Endothelial cell of umbilical vein (primary cell): Measurements from ENCODE around the gene HNRNPLL.
"Not testable (repeated sequence)": the region's sequence is repeated elsewhere in the genome, so short reads cannot be mapped to it uniquely, and the experiment has no call there.

Source experiments
- EZH2 ChIP-seq: IDR thresholded peaks from 2 replicates; pipeline ENCODE4 v1.6.1; 2012; ENCODE audit warnings: borderline replicate concordance, low read depth, mild to moderate bottlenecking, moderate library complexity, low read length, inconsistent platforms; ENCODE audit not compliant: severe bottlenecking
- POLR2A ChIP-seq: IDR thresholded peaks from 2 replicates; pipeline ENCODE4 v1.6.1; 2012; ENCODE audit warnings: low read depth, mild to moderate bottlenecking, control low read depth, low read length
- POLR2AphosphoS5 ChIP-seq: IDR thresholded peaks from 2 replicates; pipeline ENCODE4 v1.6.1; 2012; ENCODE audit warnings: low read depth, mild to moderate bottlenecking, control low read depth, low read length, moderate library complexity; ENCODE audit not compliant: insufficient read depth
- TF ChIP-seq, protein P1 (sequence below), 2 donors: IDR thresholded peaks; 1 replicate in 1 of 2; 2 replicates in 1 of 2; pipeline ENCODE4 v1.5.1; 2011; ENCODE audit warnings: low read length in 2 of 2, mild to moderate bottlenecking in 2 of 2, moderate library complexity in 2 of 2, control low read depth in 1 of 2, inconsistent platforms in 1 of 2, low read depth in 1 of 2; ENCODE audit not compliant: insufficient read depth in 1 of 2; ENCODE audit errors: extremely low read depth in 1 of 2

DNA sequence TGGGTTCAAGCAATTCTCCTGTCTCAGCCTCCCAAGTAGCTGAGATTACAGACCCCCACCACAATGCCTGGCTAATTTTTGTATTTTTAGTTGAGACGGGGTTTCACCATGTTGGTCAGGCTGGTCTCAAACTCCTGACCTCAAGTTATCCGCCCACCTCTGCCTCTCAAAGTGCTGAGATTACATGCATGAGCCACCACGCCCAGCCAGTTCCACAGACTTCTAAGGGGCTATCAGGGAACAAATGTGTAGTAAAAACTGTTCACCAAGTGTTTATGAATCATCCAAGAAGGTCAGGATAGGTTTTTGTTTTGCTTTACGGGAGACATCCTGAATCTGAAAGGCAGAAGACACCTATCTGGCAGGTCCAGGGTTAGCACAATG lies 60.5 kb downstream of the HNRNPLL start:
- TF ChIP-seq, protein P1, sequence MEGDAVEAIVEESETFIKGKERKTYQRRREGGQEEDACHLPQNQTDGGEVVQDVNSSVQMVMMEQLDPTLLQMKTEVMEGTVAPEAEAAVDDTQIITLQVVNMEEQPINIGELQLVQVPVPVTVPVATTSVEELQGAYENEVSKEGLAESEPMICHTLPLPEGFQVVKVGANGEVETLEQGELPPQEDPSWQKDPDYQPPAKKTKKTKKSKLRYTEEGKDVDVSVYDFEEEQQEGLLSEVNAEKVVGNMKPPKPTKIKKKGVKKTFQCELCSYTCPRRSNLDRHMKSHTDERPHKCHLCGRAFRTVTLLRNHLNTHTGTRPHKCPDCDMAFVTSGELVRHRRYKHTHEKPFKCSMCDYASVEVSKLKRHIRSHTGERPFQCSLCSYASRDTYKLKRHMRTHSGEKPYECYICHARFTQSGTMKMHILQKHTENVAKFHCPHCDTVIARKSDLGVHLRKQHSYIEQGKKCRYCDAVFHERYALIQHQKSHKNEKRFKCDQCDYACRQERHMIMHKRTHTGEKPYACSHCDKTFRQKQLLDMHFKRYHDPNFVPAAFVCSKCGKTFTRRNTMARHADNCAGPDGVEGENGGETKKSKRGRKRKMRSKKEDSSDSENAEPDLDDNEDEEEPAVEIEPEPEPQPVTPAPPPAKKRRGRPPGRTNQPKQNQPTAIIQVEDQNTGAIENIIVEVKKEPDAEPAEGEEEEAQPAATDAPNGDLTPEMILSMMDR (IDR thresholded peaks at IDR 0.05; ENCODE audit: extremely low read depth in 1 of 2, insufficient read depth in 1 of 2, low read depth in 1 of 2, low read length in 2 of 2), result not testable (repeated sequence)
- not testable (repeated sequence) for TF ChIP-seq POLR2A, EZH2, POLR2AphosphoS5
